WTC11 (cell line): ENCODE results near the gene LDLRAD4. TPM values are rescaled to one million over a fixed set of nuclear protein-coding genes. Genes with fewer than 3 reads are reported as not detected.

Experiments used
- ATAC-seq: fragments of 200-7000 bp; cut with Tn5 transposase; 2 replicates; pipeline ENCODE4 v1.10.0; 2021; ENCODE audit warnings: mild to moderate bottlenecking, moderate library complexity
- CTCF ChIA-PET: fragments of 300-600 bp; sonication (Branson Sonifier 250); formaldehyde crosslinking; loops from one replicate; lab custom pipeline; 2021; ENCODE audit warnings: antibody characterized with exemption; lab: Charles Lee
- POLR2A ChIA-PET: fragments of 350-600 bp; sonication (Branson Sonifier 250); formaldehyde crosslinking; loops from one replicate; lab custom pipeline; 2021; ENCODE audit warnings: antibody characterized with exemption; lab: Charles Lee
- DNase-seq: peaks from one replicate; pipeline ENCODE4 v3.0.0; 2021; ENCODE audit warnings: low spot score
- H3K27ac Mint-ChIP-seq: 2 replicates; pipeline ENCODE4 v1.8.0; 2021; ENCODE audit warnings: mixed read lengths
- H3K27me3 Mint-ChIP-seq: 2 replicates; pipeline ENCODE4 v1.8.0; 2021; ENCODE audit warnings: low read depth, mild to moderate bottlenecking, moderate library complexity, mixed read lengths
- H3K36me3 Mint-ChIP-seq: 2 replicates; pipeline ENCODE4 v1.8.0; 2021; ENCODE audit warnings: mixed read lengths
- H3K4me1 Mint-ChIP-seq: 2 replicates; pipeline ENCODE4 v1.8.0; 2022; ENCODE audit warnings: mixed read lengths
- H3K4me3 Mint-ChIP-seq: 2 replicates; pipeline ENCODE4 v1.8.0; 2021; ENCODE audit warnings: mild to moderate bottlenecking, moderate library complexity, mixed read lengths
- H3K9me3 Mint-ChIP-seq: 2 replicates; pipeline ENCODE4 v1.8.0; 2021; ENCODE audit warnings: mixed read lengths
- E2F4 ChIP-seq: sonication (generic); formaldehyde crosslinking; IDR thresholded peaks from 2 replicates; pipeline ENCODE4 v1.8.1; 2022; ENCODE audit warnings: low read depth, mild to moderate bottlenecking, moderate library complexity, missing genetic modification reagents, borderline replicate concordance
- ERG ChIP-seq: fragments of 250-450 bp; sonication (Bioruptor Pico); IDR thresholded peaks from 2 replicates; pipeline ENCODE4 v1.8.0; 2021; ENCODE audit warnings: mild to moderate bottlenecking
- FOXJ3 ChIP-seq: sonication (generic); formaldehyde crosslinking; IDR thresholded peaks from 2 replicates; pipeline ENCODE4 v1.9.0; 2021; ENCODE audit warnings: missing genetic modification reagents, mild to moderate bottlenecking, borderline replicate concordance
- FOXK1 ChIP-seq: sonication (generic); formaldehyde crosslinking; IDR thresholded peaks from 2 replicates; pipeline ENCODE4 v1.8.0; 2022; ENCODE audit warnings: mild to moderate bottlenecking, moderate library complexity, missing genetic modification reagents
- GRHL2 ChIP-seq: fragments of 250-450 bp; sonication (Bioruptor Pico); IDR thresholded peaks from 2 replicates; pipeline ENCODE4 v1.8.0; 2022; ENCODE audit warnings: mild to moderate bottlenecking, moderate library complexity; ENCODE audit not compliant: insufficient replicate concordance, severe bottlenecking
- JUN ChIP-seq: sonication (generic); formaldehyde crosslinking; IDR thresholded peaks from 2 replicates; pipeline ENCODE4 v1.8.0; 2023; ENCODE audit warnings: mild to moderate bottlenecking, missing genetic modification reagents
- KAT7 ChIP-seq: sonication (generic); formaldehyde crosslinking; IDR thresholded peaks from 2 replicates; pipeline ENCODE4 v1.8.1; 2023; ENCODE audit warnings: missing genetic modification reagents, mild to moderate bottlenecking, borderline replicate concordance
- MAX ChIP-seq: sonication (generic); formaldehyde crosslinking; IDR thresholded peaks from 2 replicates; pipeline ENCODE4 v1.8.0; 2022; ENCODE audit warnings: mild to moderate bottlenecking, missing genetic modification reagents
- MYBL2 ChIP-seq: sonication (generic); formaldehyde crosslinking; IDR thresholded peaks from 2 replicates; pipeline ENCODE4 v1.8.1; 2023; ENCODE audit warnings: mild to moderate bottlenecking, moderate library complexity, missing genetic modification reagents
- RORB ChIP-seq: fragments of 250-450 bp; sonication (Bioruptor Pico); IDR thresholded peaks from 2 replicates; pipeline ENCODE4 v1.9.0; 2021; ENCODE audit warnings: mild to moderate bottlenecking
- SMAD4 ChIP-seq: sonication (generic); formaldehyde crosslinking; IDR thresholded peaks from 2 replicates; pipeline ENCODE4 v1.8.0; 2022; ENCODE audit warnings: mild to moderate bottlenecking, missing genetic modification reagents
- SOX15 ChIP-seq: fragments of 250-450 bp; sonication (Bioruptor Pico); IDR thresholded peaks from 2 replicates; pipeline ENCODE4 v1.9.0; 2021; ENCODE audit warnings: mild to moderate bottlenecking
- TCF7 ChIP-seq: sonication (generic); formaldehyde crosslinking; IDR thresholded peaks from 2 replicates; pipeline ENCODE4 v1.8.0; 2022; ENCODE audit warnings: mild to moderate bottlenecking, low read depth, missing genetic modification reagents, moderate library complexity
- TEAD1 ChIP-seq: sonication (generic); formaldehyde crosslinking; IDR thresholded peaks from 2 replicates; pipeline ENCODE4 v1.8.0; 2022; ENCODE audit warnings: mild to moderate bottlenecking, missing genetic modification reagents
- ZBTB21 ChIP-seq: sonication (generic); formaldehyde crosslinking; IDR thresholded peaks from 2 replicates; pipeline ENCODE4 v1.8.1; 2023; ENCODE audit warnings: mild to moderate bottlenecking, missing genetic modification reagents, borderline replicate concordance
- ZMAT4 ChIP-seq: fragments of 250-450 bp; sonication (Bioruptor Pico); IDR thresholded peaks from 2 replicates; pipeline ENCODE4 v1.9.0; 2021; ENCODE audit warnings: mild to moderate bottlenecking
- ZNF219 ChIP-seq: sonication (generic); formaldehyde crosslinking; IDR thresholded peaks from 2 replicates; pipeline ENCODE4 v1.8.0; 2023; ENCODE audit warnings: missing genetic modification reagents, mild to moderate bottlenecking, borderline replicate concordance
- ZNF423 ChIP-seq: fragments of 250-450 bp; sonication (Bioruptor Pico); IDR thresholded peaks from 2 replicates; pipeline ENCODE4 v2.1.2; 2022; ENCODE audit warnings: mild to moderate bottlenecking, moderate library complexity
- total RNA-seq: library from RNA; stranded (reverse); gene quantifications from 3 replicates; pipeline ENCODE4 v1.2.3, GENCODE V29; 2021
- TF ChIP-seq, protein P1 (sequence below): sonication (generic); formaldehyde crosslinking; IDR thresholded peaks from 2 replicates; pipeline ENCODE4 v1.8.1; 2022; ENCODE audit warnings: mild to moderate bottlenecking, missing genetic modification reagents, moderate library complexity, borderline replicate concordance
- TF ChIP-seq, protein P2 (sequence below): fragments of 250-450 bp; sonication (Bioruptor Pico); IDR thresholded peaks from 2 replicates; pipeline ENCODE4 v2.1.2; 2022; ENCODE audit warnings: mild to moderate bottlenecking, moderate library complexity
- TF ChIP-seq, protein P3 (sequence below): sonication (generic); formaldehyde crosslinking; IDR thresholded peaks from 2 replicates; pipeline ENCODE4 v1.8.0; 2022; ENCODE audit warnings: mild to moderate bottlenecking, missing genetic modification reagents

Gene LDLRAD4
- total RNA-seq, 1 experiment from 2014 or later, result 6.2 TPM

GRCh38 chr18:13284330-13285027 lies 65.9 kb downstream of the LDLRAD4 start:
- Mint-ChIP-seq H3K9me3 (peaks cover 11% of the 10 kb centered on the region; the same call in 1 of the 2 replicates), H3K4me1 (peaks cover 8% of the 10 kb centered on the region; the same call in 1 of the 2 replicates), H3K4me3 (no peak overlapping the region), H3K36me3 (0 out of 2 replicates have a peak, but pooled peaks cover 6% of the 10 kb centered on the region), H3K27ac (0 out of 2 replicates have a peak overlapping the region, but pooled peaks have one; percentile 9), H3K27me3 (no peaks in the 10 kb centered on the region)
- ChIA-PET POLR2A (no interaction called here), CTCF (interaction anchor here (0.6 kb wide), 1 partner anchor 73 kb away, joined by 3 read pairs; no protein-coding TSS in a partner anchor)
- DNase-seq, result no peak
- no peak for TF ChIP-seq KAT7
- TF ChIP-seq MAX (CRISPR knock-in tag), result no peak
- no peak for TF ChIP-seq ZNF219
- ATAC-seq, result no peak

DNA sequence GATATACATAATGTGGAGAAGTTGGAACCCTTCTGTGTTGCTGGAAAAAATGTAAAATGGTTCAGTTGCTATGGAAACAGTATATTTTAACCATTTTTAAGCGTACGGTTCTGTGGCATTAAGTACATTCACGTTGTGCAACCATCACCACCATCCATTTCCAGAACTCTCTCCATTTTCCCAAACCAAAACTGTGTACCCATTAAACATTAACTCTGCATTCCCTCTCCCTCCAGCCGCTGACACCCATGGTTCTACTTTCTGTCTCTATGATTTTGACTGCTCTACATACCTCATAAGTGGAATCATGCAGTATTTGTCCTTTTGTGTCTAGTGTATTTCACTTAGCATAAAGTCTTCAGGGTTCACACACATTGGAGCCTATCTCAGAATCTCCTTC lies 67.3 kb downstream of the LDLRAD4 start:
- Mint-ChIP-seq H3K27ac (no peak overlapping the region), H3K9me3 (peaks cover 11% of the 10 kb centered on the region; the same call in 1 of the 2 replicates)
- ATAC-seq, result no peak

More for the DNA sequence above, 67.3 kb downstream of the LDLRAD4 start:
- POLR2A ChIA-PET, result no interaction called here
- TF ChIP-seq JUN (CRISPR knock-in tag) (no peak), ZNF219 (no peak), ZBTB21 (CRISPR knock-in tag) (no peak), TEAD1 (CRISPR knock-in tag) (no peak), E2F4 (CRISPR knock-in tag) (no peak), SMAD4 (CRISPR knock-in tag) (no peak), FOXJ3 (no peak), MYBL2 (CRISPR knock-in tag) (no peak), FOXK1 (no peak), GRHL2 (CRISPR knock-in tag) (no peak), TCF7 (no peak), ZMAT4 (no peak), ERG (CRISPR knock-in tag) (no peak), MAX (CRISPR knock-in tag) (no peak), ZNF423 (CRISPR knock-in tag) (no peak), RORB (CRISPR knock-in tag) (no peak), SOX15 (no peak)
- TF ChIP-seq, protein P1, sequence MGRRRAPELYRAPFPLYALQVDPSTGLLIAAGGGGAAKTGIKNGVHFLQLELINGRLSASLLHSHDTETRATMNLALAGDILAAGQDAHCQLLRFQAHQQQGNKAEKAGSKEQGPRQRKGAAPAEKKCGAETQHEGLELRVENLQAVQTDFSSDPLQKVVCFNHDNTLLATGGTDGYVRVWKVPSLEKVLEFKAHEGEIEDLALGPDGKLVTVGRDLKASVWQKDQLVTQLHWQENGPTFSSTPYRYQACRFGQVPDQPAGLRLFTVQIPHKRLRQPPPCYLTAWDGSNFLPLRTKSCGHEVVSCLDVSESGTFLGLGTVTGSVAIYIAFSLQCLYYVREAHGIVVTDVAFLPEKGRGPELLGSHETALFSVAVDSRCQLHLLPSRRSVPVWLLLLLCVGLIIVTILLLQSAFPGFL (CRISPR knock-in tag), result no peak
- TF ChIP-seq, protein P2, sequence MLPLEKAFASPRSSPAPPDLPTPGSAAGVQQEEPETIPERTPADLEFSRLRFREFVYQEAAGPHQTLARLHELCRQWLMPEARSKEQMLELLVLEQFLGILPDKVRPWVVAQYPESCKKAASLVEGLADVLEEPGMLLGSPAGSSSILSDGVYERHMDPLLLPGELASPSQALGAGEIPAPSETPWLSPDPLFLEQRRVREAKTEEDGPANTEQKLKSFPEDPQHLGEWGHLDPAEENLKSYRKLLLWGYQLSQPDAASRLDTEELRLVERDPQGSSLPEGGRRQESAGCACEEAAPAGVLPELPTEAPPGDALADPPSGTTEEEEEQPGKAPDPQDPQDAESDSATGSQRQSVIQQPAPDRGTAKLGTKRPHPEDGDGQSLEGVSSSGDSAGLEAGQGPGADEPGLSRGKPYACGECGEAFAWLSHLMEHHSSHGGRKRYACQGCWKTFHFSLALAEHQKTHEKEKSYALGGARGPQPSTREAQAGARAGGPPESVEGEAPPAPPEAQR (CRISPR knock-in tag), result no peak
- TF ChIP-seq, protein P3, sequence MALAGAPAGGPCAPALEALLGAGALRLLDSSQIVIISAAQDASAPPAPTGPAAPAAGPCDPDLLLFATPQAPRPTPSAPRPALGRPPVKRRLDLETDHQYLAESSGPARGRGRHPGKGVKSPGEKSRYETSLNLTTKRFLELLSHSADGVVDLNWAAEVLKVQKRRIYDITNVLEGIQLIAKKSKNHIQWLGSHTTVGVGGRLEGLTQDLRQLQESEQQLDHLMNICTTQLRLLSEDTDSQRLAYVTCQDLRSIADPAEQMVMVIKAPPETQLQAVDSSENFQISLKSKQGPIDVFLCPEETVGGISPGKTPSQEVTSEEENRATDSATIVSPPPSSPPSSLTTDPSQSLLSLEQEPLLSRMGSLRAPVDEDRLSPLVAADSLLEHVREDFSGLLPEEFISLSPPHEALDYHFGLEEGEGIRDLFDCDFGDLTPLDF (CRISPR knock-in tag), result no peak
- CTCF ChIA-PET, result no interaction called here
- Mint-ChIP-seq H3K27me3 (no peaks in the 10 kb centered on the region), H3K4me3 (no peak overlapping the region), H3K36me3 (0 out of 2 replicates have a peak, but pooled peaks cover 6% of the 10 kb centered on the region), H3K4me1 (no peaks in the 10 kb centered on the region)
- no peak for DNase-seq
